ENCODE measurements around the gene RCVRN. TPM values are rescaled to one million over a fixed set of nuclear protein-coding genes. Genes with fewer than 3 reads are reported as not detected.

The RCVRN gene
- total RNA-seq, 2 donors from 2014 or later, result 0.14 TPM; not detected in 1

DNA sequence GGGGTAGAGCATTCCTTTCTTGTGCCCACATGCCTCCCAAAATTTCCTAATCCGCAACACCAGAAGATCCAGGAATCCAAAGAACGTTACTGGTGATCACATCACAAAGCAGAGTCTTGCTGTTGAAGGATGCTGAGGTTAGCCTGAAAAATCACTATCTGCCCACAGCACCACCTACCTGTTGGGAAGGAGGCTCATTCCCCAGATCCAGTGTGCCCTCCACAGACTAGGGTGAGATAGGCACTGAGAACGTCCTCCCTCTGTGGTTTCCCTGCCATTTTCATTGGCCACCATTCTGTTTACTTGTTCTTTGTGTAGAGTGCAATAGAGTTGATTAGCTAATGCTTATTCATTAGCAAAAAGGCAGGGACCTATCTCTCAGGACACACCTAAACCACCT, 30.3 kb downstream of the RCVRN start:
- DNase-seq (ENCODE audit: low spot score) (no peak), ATAC-seq (ENCODE audit: insufficient number of reproducible peaks, low FRiP score, low read depth) (no peak)
- Histone ChIP-seq H3K27me3 (replicated peaks; ENCODE audit: insufficient read depth) (no peaks in the 10 kb centered on the region), H3K27ac (no peak overlapping the region), H3K9me3 (no peaks in the 10 kb centered on the region), H3K36me3 (no peaks in the 10 kb centered on the region), H3K4me3 (no peak overlapping the region), H3K4me1 (ENCODE audit: control insufficient read depth in 1 of 2, low read depth in 2 of 2) (peaks cover 12 to 16% of the 10 kb centered on the region in 2 donors)
- TF ChIP-seq, protein P1, sequence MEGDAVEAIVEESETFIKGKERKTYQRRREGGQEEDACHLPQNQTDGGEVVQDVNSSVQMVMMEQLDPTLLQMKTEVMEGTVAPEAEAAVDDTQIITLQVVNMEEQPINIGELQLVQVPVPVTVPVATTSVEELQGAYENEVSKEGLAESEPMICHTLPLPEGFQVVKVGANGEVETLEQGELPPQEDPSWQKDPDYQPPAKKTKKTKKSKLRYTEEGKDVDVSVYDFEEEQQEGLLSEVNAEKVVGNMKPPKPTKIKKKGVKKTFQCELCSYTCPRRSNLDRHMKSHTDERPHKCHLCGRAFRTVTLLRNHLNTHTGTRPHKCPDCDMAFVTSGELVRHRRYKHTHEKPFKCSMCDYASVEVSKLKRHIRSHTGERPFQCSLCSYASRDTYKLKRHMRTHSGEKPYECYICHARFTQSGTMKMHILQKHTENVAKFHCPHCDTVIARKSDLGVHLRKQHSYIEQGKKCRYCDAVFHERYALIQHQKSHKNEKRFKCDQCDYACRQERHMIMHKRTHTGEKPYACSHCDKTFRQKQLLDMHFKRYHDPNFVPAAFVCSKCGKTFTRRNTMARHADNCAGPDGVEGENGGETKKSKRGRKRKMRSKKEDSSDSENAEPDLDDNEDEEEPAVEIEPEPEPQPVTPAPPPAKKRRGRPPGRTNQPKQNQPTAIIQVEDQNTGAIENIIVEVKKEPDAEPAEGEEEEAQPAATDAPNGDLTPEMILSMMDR (IDR thresholded peaks at IDR 0.05), result no peak

- Histone ChIP-seq H3K27me3 (replicated peaks; ENCODE audit: insufficient read depth) (no peaks in the 10 kb centered on the region), H3K36me3 (no peaks in the 10 kb centered on the region), H3K27ac (no peak overlapping the region), H3K4me3 (no peak overlapping the region), H3K9me3 (no peaks in the 10 kb centered on the region), H3K4me1 (ENCODE audit: control insufficient read depth in 1 of 2, low read depth in 2 of 2) (peaks cover 12 to 16% of the 10 kb centered on the region in 2 donors)
- TF ChIP-seq, protein P1 (IDR thresholded peaks at IDR 0.05), result no peak
- DNase-seq (ENCODE audit: low spot score) (no peak), ATAC-seq (ENCODE audit: insufficient number of reproducible peaks, low FRiP score, low read depth) (no peak)
Observed at GRCh38 chr17:9872852-9873251, 32.2 kb downstream of the RCVRN start.

DNA sequence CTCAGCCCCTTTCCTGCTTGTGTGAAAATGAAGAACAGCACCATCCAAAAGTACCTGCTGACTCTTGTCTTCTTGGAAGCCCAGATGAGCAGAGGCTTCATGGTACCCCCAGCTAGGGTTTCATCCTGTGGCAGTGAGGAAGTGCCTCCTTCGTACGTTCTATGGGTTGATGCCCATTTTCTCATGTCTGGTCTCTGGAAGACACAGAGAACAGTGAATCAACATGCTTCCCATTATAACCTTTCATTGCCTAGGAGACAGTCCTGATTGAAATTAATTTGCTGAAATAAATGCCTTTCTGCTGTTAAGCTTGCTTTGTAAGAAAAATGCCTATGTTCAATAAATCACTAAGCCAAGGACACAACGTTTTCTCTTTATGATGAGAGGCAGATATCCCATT, 36.5 kb downstream of the RCVRN start:
- Histone ChIP-seq H3K27me3 (replicated peaks; ENCODE audit: insufficient read depth) (no peaks in the 10 kb centered on the region), H3K36me3 (no peaks in the 10 kb centered on the region), H3K4me3 (no peak overlapping the region), H3K27ac (no peak overlapping the region), H3K4me1 (ENCODE audit: control insufficient read depth in 1 of 2, low read depth in 2 of 2) (no peaks in the 10 kb centered on the region), H3K9me3 (no peaks in the 10 kb centered on the region)
- no peak for ATAC-seq (ENCODE audit: insufficient number of reproducible peaks, low FRiP score, low read depth)
- no peak for DNase-seq (ENCODE audit: low spot score)
- TF ChIP-seq, protein P1 (IDR thresholded peaks at IDR 0.05), result no peak

- Histone ChIP-seq H3K9me3 (no peaks in the 10 kb centered on the region), H3K4me1 (ENCODE audit: control insufficient read depth in 1 of 2, low read depth in 2 of 2) (no peaks in the 10 kb centered on the region), H3K4me3 (no peak overlapping the region), H3K27ac (no peak overlapping the region), H3K27me3 (replicated peaks; ENCODE audit: insufficient read depth) (no peaks in the 10 kb centered on the region), H3K36me3 (no peaks in the 10 kb centered on the region)
- TF ChIP-seq, protein P1 (IDR thresholded peaks at IDR 0.05), result no peak
- DNase-seq (ENCODE audit: low spot score) (no peak), ATAC-seq (ENCODE audit: insufficient number of reproducible peaks, low FRiP score, low read depth) (no peak)
Observed at GRCh38 chr17:9865586-9865985, 39.5 kb downstream of the RCVRN start.

- H3K36me3 ChIP-seq, result no peaks in the 10 kb centered on the region
- no peak for ATAC-seq (ENCODE audit: insufficient number of reproducible peaks, low FRiP score, low read depth)
- no peak for DNase-seq (ENCODE audit: low spot score)
- H3K27me3 ChIP-seq (replicated peaks; ENCODE audit: insufficient read depth), result no peaks in the 10 kb centered on the region
- no peaks in the 10 kb centered on the region for H3K4me1 ChIP-seq (ENCODE audit: control insufficient read depth in 1 of 2, low read depth in 2 of 2)
- no peak overlapping the region for H3K4me3 ChIP-seq
- TF ChIP-seq, protein P1 (IDR thresholded peaks at IDR 0.05), result no peak
- H3K27ac ChIP-seq, result no peak overlapping the region
- peaks cover 3% of the 10 kb centered on the region for H3K9me3 ChIP-seq
Observed at GRCh38 chr17:9862949-9863348, 42.1 kb downstream of the RCVRN start.

All from thoracic aorta (tissue), 2 donors.